OCI-LY7 (cell line): ENCODE results near the gene USP32. TPM values are rescaled to one million over a fixed set of nuclear protein-coding genes. Genes with fewer than 3 reads are reported as not detected.

Experiments
- BruUV-seq: library from RNA; stranded (reverse); fragments of 400-500 nt; replicated peaks from 2 replicates; lab custom pipeline; 2021; lab: Mats Ljungman, UMichigan
- CTCF ChIA-PET: fragments of 300-600 bp; sonication (Branson Sonifier 250); formaldehyde crosslinking; loops from one replicate; lab custom pipeline; 2022; ENCODE audit warnings: antibody characterized with exemption; ENCODE audit not compliant: unreplicated experiment; lab: Charles Lee
- POLR2A ChIA-PET: fragments of 300-600 bp; sonication (Branson Sonifier 250); formaldehyde crosslinking; loops from one replicate; lab custom pipeline; 2022; ENCODE audit warnings: antibody characterized with exemption; lab: Charles Lee
- DNase-seq: peaks from one replicate; pipeline ENCODE4 v3.0.0-alpha.2; 2015; ENCODE audit warnings: low spot score
- H2AFZ ChIP-seq: fragments of 200-600 bp; sonication (generic), shearing (Covaris generic); 2 replicates; pipeline ENCODE4 v1.6.1; 2014; ENCODE audit warnings: mild to moderate bottlenecking, antibody characterized with exemption, low read length, moderate library complexity
- H3K27ac ChIP-seq: fragments of 200-600 bp; sonication (generic); 2 replicates; pipeline ENCODE4 v1.5.1; 2014; ENCODE audit warnings: mixed run types, low read depth, mild to moderate bottlenecking, moderate library complexity, low read length, inconsistent platforms; ENCODE audit not compliant: poor library complexity, severe bottlenecking
- H3K36me3 ChIP-seq: fragments of 200-600 bp; sonication (generic); 2 replicates; pipeline ENCODE4 v1.6.1; 2014; ENCODE audit warnings: mild to moderate bottlenecking, antibody characterized with exemption, low read length, moderate library complexity, mixed read lengths; ENCODE audit not compliant: insufficient read depth
- H3K4me1 ChIP-seq: fragments of 200-600 bp; sonication (generic); 2 replicates; pipeline ENCODE4 v1.5.1; 2014; ENCODE audit warnings: mild to moderate bottlenecking, low read length; ENCODE audit not compliant: insufficient read depth, poor library complexity, severe bottlenecking
- H3K4me2 ChIP-seq: fragments of 200-600 bp; sonication (generic); 2 replicates; pipeline ENCODE4 v1.6.1; 2014; ENCODE audit warnings: mild to moderate bottlenecking, low read length
- H3K4me3 ChIP-seq: fragments of 200-600 bp; sonication (generic); 2 replicates; pipeline ENCODE4 v1.5.1; 2014; ENCODE audit warnings: mild to moderate bottlenecking, low read depth, low read length; ENCODE audit not compliant: poor library complexity, severe bottlenecking
- H3K79me2 ChIP-seq: fragments of 200-600 bp; sonication (generic); 2 replicates; pipeline ENCODE4 v1.6.1; 2016; ENCODE audit warnings: low read depth, mild to moderate bottlenecking, low read length, moderate library complexity, mixed read lengths; ENCODE audit not compliant: insufficient read depth
- H3K9me2 ChIP-seq: fragments of 200-600 bp; sonication (generic); 2 replicates; pipeline ENCODE4 v1.6.1; 2016; ENCODE audit warnings: mild to moderate bottlenecking, low read length, mixed read lengths; ENCODE audit not compliant: insufficient read depth
- H3K9me3 ChIP-seq: fragments of 200-600 bp; sonication (generic); 2 replicates; pipeline ENCODE4 v1.6.1; 2014; ENCODE audit warnings: mild to moderate bottlenecking, mixed run types, low read length, mixed read lengths
- H4K20me1 ChIP-seq: fragments of 200-600 bp; sonication (generic); 2 replicates; pipeline ENCODE4 v1.6.1; 2014; ENCODE audit warnings: mild to moderate bottlenecking, antibody characterized with exemption, low read length, moderate library complexity, mixed read lengths; ENCODE audit not compliant: insufficient read depth
- CTCF ChIP-seq: fragments of 200-600 bp; sonication (generic); conservative IDR thresholded peaks from 2 replicates; pipeline ENCODE4 v1.5.1; 2014; ENCODE audit warnings: mild to moderate bottlenecking, antibody characterized with exemption, low read length, moderate library complexity, mixed read lengths
- EZH2phosphoT487 ChIP-seq: fragments of 200-600 bp; sonication (generic); IDR thresholded peaks from 2 replicates; pipeline ENCODE4 v1.6.1; 2018; ENCODE audit warnings: low read depth, borderline replicate concordance, mild to moderate bottlenecking, mixed run types, antibody characterized with exemption, low read length, moderate library complexity, mixed read lengths
- intact Hi-C: fragments of 100-400 bp; cut with micrococcal nuclease; formaldehyde crosslinking; loops from one replicate; pipeline ENCODE4 v1.10.0; 2022; ENCODE audit not compliant: unreplicated experiment
- total RNA-seq, 2 experiments: library from RNA; depleted of rRNA in 1 of 2; stranded (reverse); fragments of >200 nt in 1 of 2; shearing (Covaris generic) in 1 of 2; gene quantifications; 2 replicates each; pipeline ENCODE4 v1.2.3, GENCODE V29; 2014 to 2022

The USP32 gene
- total RNA-seq, 2 experiments from 2014 or later, result 16.9 to 28.0 TPM

GRCh38 chr17:60305141-60305540 is 86.8 kb downstream of the USP32 start:
- CTCF ChIA-PET, result no interaction called here
- intact Hi-C loops, result no loop called here
- POLR2A ChIA-PET, result interaction anchor here (0.6 kb wide), 1 partner anchor 22 kb away, joined by 3 read pairs; no protein-coding TSS in a partner anchor

GRCh38 chr17:60304502-60304901 is 87.4 kb downstream of the USP32 start:
- Histone ChIP-seq H3K4me1 (peaks cover 8% of the 10 kb centered on the region), H3K79me2 (no peaks in the 10 kb centered on the region), H4K20me1 (no peaks in the 10 kb centered on the region), H3K9me2 (no peaks in the 10 kb centered on the region), H2AFZ (no peak overlapping the region), H3K4me2 (no peak overlapping the region), H3K9me3 (no peaks in the 10 kb centered on the region), H3K4me3 (no peak overlapping the region), H3K27ac (no peak overlapping the region), H3K36me3 (no peaks in the 10 kb centered on the region)
- intact Hi-C loops, result no loop called here
- POLR2A ChIA-PET, result interaction anchor here (0.6 kb wide), 1 partner anchor 23 kb away, joined by 3 read pairs; no protein-coding TSS in a partner anchor
- no TSS peak for BruUV-seq
- CTCF ChIA-PET, result no interaction called here
- TF ChIP-seq CTCF (no peak), EZH2phosphoT487 (no peak)
- DNase-seq, result no peak

More at GRCh38 chr17:60305141-60305540, 86.8 kb downstream of the USP32 start:
- Histone ChIP-seq H4K20me1 (no peaks in the 10 kb centered on the region), H3K79me2 (no peaks in the 10 kb centered on the region), H3K4me3 (no peak overlapping the region), H2AFZ (peak overlapping the region; percentile 20; the same call in 1 of the 2 replicates), H3K9me2 (no peaks in the 10 kb centered on the region), H3K4me1 (peaks cover 8% of the 10 kb centered on the region), H3K27ac (no peak overlapping the region), H3K4me2 (0 out of 2 replicates have a peak overlapping the region, but pooled peaks have one; percentile 1), H3K36me3 (no peaks in the 10 kb centered on the region), H3K9me3 (no peaks in the 10 kb centered on the region)
- no TSS peak for BruUV-seq
- peak; percentile 53 for DNase-seq
- TF ChIP-seq CTCF, result no peak
- TF ChIP-seq EZH2phosphoT487, result no peak

- no peak for DNase-seq
- POLR2A ChIA-PET, result interaction anchor here (0.6 to 0.7 kb wide), 2 partner anchors 57 to 274 kb away, joined by 3 read pairs; no protein-coding TSS in a partner anchor
- no peak overlapping the region for H3K4me2 ChIP-seq
- no peak overlapping the region for H2AFZ ChIP-seq
- CTCF ChIA-PET, result no interaction called here
- intact Hi-C loops, result no loop called here
- no peaks in the 10 kb centered on the region for H4K20me1 ChIP-seq
- no peaks in the 10 kb centered on the region for H3K9me2 ChIP-seq
- no peak overlapping the region for H3K4me3 ChIP-seq
- peaks cover 8% of the 10 kb centered on the region for H3K4me1 ChIP-seq
- no TSS peak for BruUV-seq
- no peaks in the 10 kb centered on the region for H3K9me3 ChIP-seq
- H3K79me2 ChIP-seq, result no peaks in the 10 kb centered on the region
- H3K36me3 ChIP-seq, result no peaks in the 10 kb centered on the region
- no peak overlapping the region for H3K27ac ChIP-seq
- no peak for TF ChIP-seq CTCF
- no peak for TF ChIP-seq EZH2phosphoT487
Observed at GRCh38 chr17:60303406-60304099, 88.4 kb downstream of the USP32 start.
